ENCODE measurements around the gene PLXNB1. TPM values are rescaled to one million over a fixed set of nuclear protein-coding genes. Genes with fewer than 3 reads are reported as not detected.

PLXNB1 gene
- total and polyA plus RNA-seq, 2 of the 13 experiments (the other 11 are each of a cell fraction or from before 2014, with no cell fraction given): 86.0 to 143 TPM

- peak; percentile 17; the same call in 1 of the 2 replicates for TF ChIP-seq FOXP4 (CRISPR knock-in tag; IDR thresholded peaks at IDR 0.05)
- TF ChIP-seq ZNF766 (CRISPR knock-in tag; IDR thresholded peaks at IDR 0.05; ENCODE audit: borderline replicate concordance): no peak
- TF ChIP-seq BCL6 (CRISPR knock-in tag; IDR thresholded peaks at IDR 0.05): no peak
- no peak for TF ChIP-seq PTBP1 (IDR thresholded peaks at IDR 0.05; ENCODE audit: low read depth, low read length, poor library complexity, severe bottlenecking)
- TF ChIP-seq REPIN1 (CRISPR knock-in tag; IDR thresholded peaks at IDR 0.05; ENCODE audit: borderline replicate concordance, low read depth): no peak
- TF ChIP-seq KMT2B (CRISPR knock-in tag; IDR thresholded peaks at IDR 0.05): no peak
- no peak for TF ChIP-seq ISX (CRISPR knock-in tag; conservative IDR thresholded peaks at IDR 0.05)
- TF ChIP-seq RBAK (CRISPR knock-in tag; IDR thresholded peaks at IDR 0.05): no peak
- TF ChIP-seq TP53 (CRISPR knock-in tag; conservative IDR thresholded peaks at IDR 0.05): no peak
- TF ChIP-seq NKX3-1 (CRISPR knock-in tag; IDR thresholded peaks at IDR 0.05): no peak
- no peak for TF ChIP-seq ZNF792 (CRISPR knock-in tag; IDR thresholded peaks at IDR 0.05)
- no peak for TF ChIP-seq ZNF841 (CRISPR knock-in tag; IDR thresholded peaks at IDR 0.05; ENCODE audit: borderline replicate concordance)
- TF ChIP-seq ZNF292 (CRISPR knock-in tag; IDR thresholded peaks at IDR 0.05; ENCODE audit: borderline replicate concordance, low read depth): no peak
- TF ChIP-seq MTF1 (CRISPR knock-in tag; IDR thresholded peaks at IDR 0.05): no peak
- no peak for TF ChIP-seq ZBTB46 (CRISPR knock-in tag; IDR thresholded peaks at IDR 0.05; ENCODE audit: borderline replicate concordance)
- TF ChIP-seq IRX3 (CRISPR knock-in tag; IDR thresholded peaks at IDR 0.05; ENCODE audit: borderline replicate concordance, low read depth): no peak
- TF ChIP-seq ZFP62 (CRISPR knock-in tag; IDR thresholded peaks at IDR 0.05): no peak
- no peak for TF ChIP-seq GTF2F1 (IDR thresholded peaks at IDR 0.05; ENCODE audit: low read length)
- TF ChIP-seq E2F1 (CRISPR knock-in tag; IDR thresholded peaks at IDR 0.05): no peak
- TF ChIP-seq UBTF (CRISPR knock-in tag; IDR thresholded peaks at IDR 0.05): no peak
- no peak for TF ChIP-seq NONO (IDR thresholded peaks at IDR 0.05)
- TF ChIP-seq NONO (CRISPR knock-in tag; conservative IDR thresholded peaks at IDR 0.05): no peak
- TF ChIP-seq LCORL (IDR thresholded peaks at IDR 0.05): no peak
- TF ChIP-seq LCORL (CRISPR knock-in tag; IDR thresholded peaks at IDR 0.05): 0 out of 2 replicates have a peak, but pooled peaks have one; percentile 41
These were observed 2.8 kb downstream of the PLXNB1 start (continued) for GRCh38 chr3:48426944-48427629.

Data from HepG2 (cell line).